C1 segment of cervical spinal cord (tissue), 14 donors: ENCODE measurements around the gene MVB12B.

Source experiments
- DNase-seq, 14 donors: peaks; one replicate each; lab custom pipeline; 2025; lab: John Stamatoyannopoulos, UW

MVB12B gene

GRCh38 chr9:126515001-126515872 is 188.6 kb downstream of the MVB12B start:
- DNase-seq, result no peak

GRCh38 chr9:126515873-126516505 is 189.4 kb downstream of the MVB12B start:
- DNase-seq, result no peak

DNA sequence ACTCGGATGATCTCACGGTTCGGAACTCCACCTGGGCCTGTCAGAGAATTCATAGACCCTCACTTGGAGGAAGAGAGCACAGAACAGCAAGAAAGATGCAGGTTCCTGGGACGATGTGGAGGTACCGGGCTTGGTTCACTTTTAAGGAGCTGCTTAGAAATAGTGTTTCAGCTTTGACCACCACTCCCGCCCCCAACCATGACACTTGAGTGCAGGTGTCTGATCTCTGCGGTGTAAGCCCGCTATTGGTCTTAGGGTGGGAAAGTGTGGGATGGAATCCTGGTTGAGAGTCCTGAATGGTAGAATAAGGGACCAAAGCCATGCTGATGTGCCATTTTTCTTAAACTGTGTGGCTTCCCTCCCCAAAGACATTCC is 189.9 kb downstream of the MVB12B start:
- no peak for DNase-seq

- peak in 4 of 14 donors; percentile 9 to 31 (median 18) for DNase-seq
Measured at GRCh38 chr9:126516936-126517832, 190.6 kb downstream of the MVB12B start.

DNA sequence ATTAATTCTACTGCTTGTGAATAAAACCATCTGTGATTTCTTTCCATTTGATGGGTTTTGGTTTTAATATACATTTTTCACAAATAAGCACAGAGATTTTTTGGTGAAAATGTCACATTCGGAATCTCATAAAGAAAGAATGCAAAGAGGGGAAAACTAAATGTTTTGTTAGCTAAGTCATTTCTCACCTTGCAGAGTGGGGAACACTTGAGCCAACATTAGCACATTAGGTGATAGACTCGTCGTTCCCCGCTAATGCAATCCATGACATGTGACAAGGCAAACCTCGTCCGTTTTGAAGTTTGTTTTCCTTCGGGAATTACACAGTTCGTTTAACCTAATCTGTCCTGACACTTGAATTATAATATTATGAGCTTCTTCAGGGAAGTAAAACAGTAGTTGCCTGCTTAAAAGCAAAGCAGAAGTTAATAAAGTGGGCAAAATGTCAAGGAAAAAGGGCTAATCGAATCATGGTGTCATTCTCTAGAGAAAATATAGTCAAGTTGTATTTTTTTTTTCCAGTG is 191.3 kb downstream of the MVB12B start:
- DNase-seq, result no peak

- DNase-seq, result no peak
Measured at GRCh38 chr9:126518763-126519162, 192.1 kb downstream of the MVB12B start.

- no peak for DNase-seq
Measured at GRCh38 chr9:126519660-126520420, 193.2 kb downstream of the MVB12B start.

- DNase-seq, result no peak
Measured at GRCh38 chr9:126520453-126520852, 193.8 kb downstream of the MVB12B start.

- DNase-seq, result no peak
Measured at GRCh38 chr9:126521089-126521488, 194.5 kb downstream of the MVB12B start.

DNA sequence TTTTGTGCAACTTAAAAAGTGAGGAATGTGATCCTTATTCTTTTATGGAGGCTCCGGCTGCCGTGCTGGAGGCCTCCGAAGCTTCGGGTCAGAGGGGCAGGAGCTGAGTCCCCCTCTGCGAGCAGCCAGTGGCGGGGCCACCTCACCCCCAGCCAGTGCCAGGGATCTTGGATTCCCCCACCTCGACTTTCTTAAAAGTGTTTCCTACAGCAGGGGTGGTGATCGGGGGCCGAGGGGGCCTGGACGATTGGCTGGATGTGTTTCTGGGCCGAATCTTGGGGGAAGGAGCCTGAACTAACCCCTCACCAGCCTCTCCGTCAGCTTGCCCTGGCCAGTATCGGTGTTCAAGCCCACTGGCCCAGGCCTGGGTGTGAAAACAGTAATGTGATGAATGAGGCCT is 194.9 kb downstream of the MVB12B start:
- DNase-seq, result no peak

GRCh38 chr9:126521976-126522590 is 195.5 kb downstream of the MVB12B start:
- DNase-seq, result no peak

GRCh38 chr9:126522612-126523356 is 196.2 kb downstream of the MVB12B start:
- DNase-seq, result no peak

DNA sequence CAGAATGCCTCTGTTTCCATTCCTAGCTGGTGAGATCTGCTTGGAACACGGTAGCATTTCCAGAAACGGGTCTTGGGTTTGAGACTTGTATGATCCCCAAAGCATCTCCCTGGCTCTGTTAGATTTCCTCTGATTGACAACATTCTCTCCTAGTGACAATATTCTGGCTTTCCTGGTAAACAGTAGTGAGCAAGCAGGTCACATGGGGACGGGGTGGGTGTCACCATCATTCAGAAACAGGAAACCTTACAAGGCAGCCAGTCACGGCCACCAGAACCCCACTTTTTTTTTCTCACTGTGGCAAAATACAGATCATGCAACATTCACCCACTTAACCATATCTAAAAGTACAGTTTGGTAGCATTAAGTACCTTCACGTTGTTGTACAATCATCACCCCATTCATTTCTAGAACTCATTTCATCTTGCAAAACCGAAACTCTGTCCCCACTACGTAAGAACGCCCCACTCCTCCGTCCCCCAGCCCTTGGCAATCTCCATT is 197.0 kb downstream of the MVB12B start:
- DNase-seq, result no peak

GRCh38 chr9:126524353-126525077 is 197.9 kb downstream of the MVB12B start:
- no peak for DNase-seq

DNA sequence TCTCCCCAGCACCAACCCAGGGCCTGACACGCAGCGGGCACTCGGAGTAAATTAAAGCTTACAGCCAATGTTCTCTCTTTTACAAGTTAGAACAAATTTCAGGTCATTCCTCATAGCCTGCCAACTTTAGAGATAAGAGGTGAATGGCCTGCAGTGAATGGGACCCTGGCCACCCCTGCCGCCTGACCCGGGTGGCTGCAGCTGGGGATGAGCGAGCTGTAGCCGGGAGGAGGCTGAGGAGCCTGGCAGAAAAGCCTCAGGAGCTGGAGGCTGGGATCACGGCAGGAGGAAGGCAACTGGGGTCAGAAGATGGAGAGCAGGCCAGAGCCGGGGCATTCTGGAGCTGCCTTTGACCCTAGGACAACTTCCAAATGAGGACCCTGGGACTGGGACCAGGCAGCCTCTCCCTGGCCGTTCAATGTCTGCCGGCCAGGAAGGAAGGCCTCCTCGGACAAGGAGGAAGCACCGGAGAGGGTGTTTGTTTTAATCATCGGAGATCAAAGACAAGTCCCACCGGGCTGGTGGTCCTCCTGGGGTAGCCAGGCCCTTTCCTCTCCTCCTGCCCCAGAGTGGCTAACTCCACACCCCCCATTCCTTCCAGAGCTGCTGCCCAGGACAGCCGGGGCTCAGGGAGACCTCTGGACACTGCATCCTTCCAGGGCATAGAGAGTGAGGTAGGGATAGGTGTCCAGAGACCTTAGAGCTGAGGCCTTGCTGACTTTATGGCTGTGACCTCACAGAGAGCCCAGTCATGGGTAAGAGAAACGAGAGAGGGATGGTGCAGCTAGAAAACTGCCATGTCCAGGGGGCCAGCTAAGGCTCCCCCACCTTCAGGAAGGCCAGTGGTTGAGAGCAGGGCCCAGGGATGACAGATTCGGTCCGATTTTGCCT is 199.8 kb downstream of the MVB12B start:
- no peak for DNase-seq

GRCh38 chr9:126527109-126527825 is 200.6 kb downstream of the MVB12B start:
- DNase-seq, result no peak

DNA sequence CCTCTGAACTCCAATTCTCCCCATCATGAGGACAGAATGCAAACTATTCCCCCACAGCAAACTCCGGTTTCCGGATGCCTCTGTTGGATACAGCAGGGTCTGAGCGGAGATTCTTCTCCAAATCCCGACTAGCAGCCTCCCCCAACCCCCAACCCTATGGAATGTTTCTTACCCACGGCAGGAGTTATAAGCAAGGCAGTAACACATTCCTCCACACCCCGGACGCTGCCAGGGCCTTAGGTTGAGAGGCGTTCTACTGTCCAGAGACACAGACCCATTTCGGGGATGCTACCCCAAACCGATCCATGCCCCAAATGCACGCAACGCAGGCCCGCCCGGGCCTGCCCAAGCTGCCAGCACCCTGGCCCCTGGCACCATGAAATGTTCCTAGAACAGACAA is 201.5 kb downstream of the MVB12B start:
- no peak for DNase-seq
